OCI-LY7 (cell line): ENCODE results near the gene TMEM208.

ENCODE experiments used
- EZH2phosphoT487 ChIP-seq: fragments of 200-600 bp; sonication (generic); IDR thresholded peaks from 2 replicates; pipeline ENCODE4 v1.6.1; 2018; ENCODE audit warnings: low read depth, borderline replicate concordance, mild to moderate bottlenecking, mixed run types, antibody characterized with exemption, low read length, moderate library complexity, mixed read lengths
- TF ChIP-seq, protein P1 (sequence below): fragments of 200-600 bp; sonication (generic); conservative IDR thresholded peaks from 2 replicates; pipeline ENCODE4 v1.5.1; 2014; ENCODE audit warnings: mild to moderate bottlenecking, antibody characterized with exemption, low read length, moderate library complexity, mixed read lengths

DNA sequence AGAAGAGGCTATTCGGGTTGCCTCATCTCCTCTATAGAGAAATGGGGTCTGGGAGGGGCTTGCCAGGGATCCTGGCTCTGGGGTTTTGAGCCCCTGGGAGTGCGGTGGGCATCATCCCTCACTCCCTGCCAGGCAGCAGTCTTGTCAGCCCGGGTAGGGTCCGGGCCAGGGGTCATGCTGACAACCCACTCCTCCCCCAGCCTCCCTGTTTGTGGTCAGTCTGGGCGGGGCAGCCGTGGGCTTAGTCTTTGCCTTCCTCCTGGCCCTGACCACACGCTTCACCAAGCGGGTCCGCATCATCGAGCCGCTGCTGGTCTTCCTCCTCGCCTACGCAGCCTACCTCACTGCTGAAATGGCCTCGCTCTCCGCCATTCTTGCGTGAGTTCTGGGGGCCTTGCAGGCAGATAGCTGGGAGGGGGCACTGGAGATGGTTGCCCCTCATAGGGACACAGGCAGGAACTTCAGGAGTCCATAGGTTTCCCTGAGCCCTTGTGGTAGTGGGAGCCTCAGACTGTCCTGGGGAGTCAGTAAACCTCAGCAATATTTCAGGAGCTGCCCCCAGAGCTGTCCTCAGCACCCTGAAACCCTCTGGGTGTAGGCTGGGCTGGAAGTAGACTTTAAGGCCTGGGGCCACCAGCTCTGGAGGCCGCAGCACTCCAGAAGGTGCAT, 28.8 kb downstream of the TMEM208 start:
- TF ChIP-seq, protein P1, sequence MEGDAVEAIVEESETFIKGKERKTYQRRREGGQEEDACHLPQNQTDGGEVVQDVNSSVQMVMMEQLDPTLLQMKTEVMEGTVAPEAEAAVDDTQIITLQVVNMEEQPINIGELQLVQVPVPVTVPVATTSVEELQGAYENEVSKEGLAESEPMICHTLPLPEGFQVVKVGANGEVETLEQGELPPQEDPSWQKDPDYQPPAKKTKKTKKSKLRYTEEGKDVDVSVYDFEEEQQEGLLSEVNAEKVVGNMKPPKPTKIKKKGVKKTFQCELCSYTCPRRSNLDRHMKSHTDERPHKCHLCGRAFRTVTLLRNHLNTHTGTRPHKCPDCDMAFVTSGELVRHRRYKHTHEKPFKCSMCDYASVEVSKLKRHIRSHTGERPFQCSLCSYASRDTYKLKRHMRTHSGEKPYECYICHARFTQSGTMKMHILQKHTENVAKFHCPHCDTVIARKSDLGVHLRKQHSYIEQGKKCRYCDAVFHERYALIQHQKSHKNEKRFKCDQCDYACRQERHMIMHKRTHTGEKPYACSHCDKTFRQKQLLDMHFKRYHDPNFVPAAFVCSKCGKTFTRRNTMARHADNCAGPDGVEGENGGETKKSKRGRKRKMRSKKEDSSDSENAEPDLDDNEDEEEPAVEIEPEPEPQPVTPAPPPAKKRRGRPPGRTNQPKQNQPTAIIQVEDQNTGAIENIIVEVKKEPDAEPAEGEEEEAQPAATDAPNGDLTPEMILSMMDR, result no peak
- TF ChIP-seq EZH2phosphoT487, result no peak
